Hepatocyte (in vitro differentiated cells): ENCODE data around the gene ZNF423.

Experiments
- EZH2 ChIP-seq: fragments of 200-600 bp; sonication (generic); IDR thresholded peaks from 2 replicates; pipeline ENCODE4 v1.6.1; 2016; ENCODE audit warnings: antibody characterized with exemption, mild to moderate bottlenecking, borderline replicate concordance
- EZH2phosphoT487 ChIP-seq: fragments of 200-600 bp; sonication (generic); IDR thresholded peaks from one replicate; pipeline ENCODE4 v1.6.1; 2018; ENCODE audit warnings: antibody characterized with exemption, mild to moderate bottlenecking, low read depth, moderate library complexity; ENCODE audit not compliant: unreplicated experiment, severe bottlenecking
- TF ChIP-seq, protein P1 (sequence below): fragments of 200-600 bp; sonication (generic); IDR thresholded peaks from 2 replicates; pipeline ENCODE4 v1.5.1; 2016; ENCODE audit warnings: antibody characterized with exemption, mild to moderate bottlenecking; ENCODE audit not compliant: poor library complexity

DNA sequence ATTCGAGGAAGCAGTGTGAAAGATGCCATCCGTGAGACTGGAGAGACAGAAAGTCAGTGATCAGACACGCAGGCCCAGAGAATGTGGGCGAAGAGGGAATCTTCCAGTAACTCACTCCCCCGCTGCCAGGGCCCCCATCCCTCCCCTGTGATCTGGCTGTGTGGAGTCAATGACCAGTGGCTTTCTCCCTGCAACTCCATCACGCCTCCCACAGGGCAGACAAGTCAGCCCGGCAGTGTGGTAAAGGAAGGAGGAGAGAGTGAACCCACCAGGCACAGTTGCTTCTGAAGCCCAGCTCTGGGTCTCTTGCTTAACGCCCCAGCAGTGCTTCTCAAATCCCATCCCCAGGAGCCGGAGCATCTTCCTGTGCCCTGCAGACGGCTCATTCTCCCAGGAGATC lies 142.1 kb downstream of the ZNF423 start:
- TF ChIP-seq EZH2phosphoT487 (no peak), EZH2 (no peak)
- TF ChIP-seq, protein P1, sequence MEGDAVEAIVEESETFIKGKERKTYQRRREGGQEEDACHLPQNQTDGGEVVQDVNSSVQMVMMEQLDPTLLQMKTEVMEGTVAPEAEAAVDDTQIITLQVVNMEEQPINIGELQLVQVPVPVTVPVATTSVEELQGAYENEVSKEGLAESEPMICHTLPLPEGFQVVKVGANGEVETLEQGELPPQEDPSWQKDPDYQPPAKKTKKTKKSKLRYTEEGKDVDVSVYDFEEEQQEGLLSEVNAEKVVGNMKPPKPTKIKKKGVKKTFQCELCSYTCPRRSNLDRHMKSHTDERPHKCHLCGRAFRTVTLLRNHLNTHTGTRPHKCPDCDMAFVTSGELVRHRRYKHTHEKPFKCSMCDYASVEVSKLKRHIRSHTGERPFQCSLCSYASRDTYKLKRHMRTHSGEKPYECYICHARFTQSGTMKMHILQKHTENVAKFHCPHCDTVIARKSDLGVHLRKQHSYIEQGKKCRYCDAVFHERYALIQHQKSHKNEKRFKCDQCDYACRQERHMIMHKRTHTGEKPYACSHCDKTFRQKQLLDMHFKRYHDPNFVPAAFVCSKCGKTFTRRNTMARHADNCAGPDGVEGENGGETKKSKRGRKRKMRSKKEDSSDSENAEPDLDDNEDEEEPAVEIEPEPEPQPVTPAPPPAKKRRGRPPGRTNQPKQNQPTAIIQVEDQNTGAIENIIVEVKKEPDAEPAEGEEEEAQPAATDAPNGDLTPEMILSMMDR: no peak
